Neural crest cell (in vitro differentiated cells): ENCODE measurements around the gene DCDC2C. TPM values are rescaled to one million over a fixed set of nuclear protein-coding genes. Genes with fewer than 3 reads are reported as not detected.
A peak's percentile ranks its signal among the peaks of the same experiment; 100 is the strongest.

ENCODE experiments used
- DNase-seq: peaks from one replicate; pipeline ENCODE4 v3.0.0; 2021; ENCODE audit warnings: low read depth, mixed read lengths, low spot score
- H3K27ac Mint-ChIP-seq: one replicate; pipeline ENCODE4 v1.8.0; 2021; ENCODE audit warnings: mild to moderate bottlenecking, mixed read lengths; ENCODE audit not compliant: unreplicated experiment
- H3K27me3 Mint-ChIP-seq: 2 replicates; pipeline ENCODE4 v1.8.0; 2021; ENCODE audit warnings: low read depth, mild to moderate bottlenecking, mixed read lengths
- H3K36me3 Mint-ChIP-seq: 2 replicates; pipeline ENCODE4 v1.8.0; 2021; ENCODE audit warnings: low read depth, mild to moderate bottlenecking, mixed read lengths
- H3K4me1 Mint-ChIP-seq: 2 replicates; pipeline ENCODE4 v1.8.0; 2021; ENCODE audit warnings: mixed read lengths
- H3K4me3 Mint-ChIP-seq: one replicate; pipeline ENCODE4 v1.8.0; 2021; ENCODE audit warnings: mild to moderate bottlenecking, mixed read lengths
- H3K9me3 Mint-ChIP-seq: 2 replicates; pipeline ENCODE4 v1.8.0; 2021; ENCODE audit warnings: mixed read lengths
- total RNA-seq: library from RNA; stranded (reverse); gene quantifications from 2 replicates; pipeline ENCODE4 v1.2.1, GENCODE V29; 2021
- TF ChIP-seq, protein P1 (sequence below): fragments of 200-600 bp; sonication (generic); conservative IDR thresholded peaks from 2 replicates; pipeline ENCODE4 v1.5.0; 2021; ENCODE audit warnings: antibody characterized with exemption, mild to moderate bottlenecking

Gene DCDC2C
- total RNA-seq, 1 donor from 2014 or later, result not detected

DNA sequence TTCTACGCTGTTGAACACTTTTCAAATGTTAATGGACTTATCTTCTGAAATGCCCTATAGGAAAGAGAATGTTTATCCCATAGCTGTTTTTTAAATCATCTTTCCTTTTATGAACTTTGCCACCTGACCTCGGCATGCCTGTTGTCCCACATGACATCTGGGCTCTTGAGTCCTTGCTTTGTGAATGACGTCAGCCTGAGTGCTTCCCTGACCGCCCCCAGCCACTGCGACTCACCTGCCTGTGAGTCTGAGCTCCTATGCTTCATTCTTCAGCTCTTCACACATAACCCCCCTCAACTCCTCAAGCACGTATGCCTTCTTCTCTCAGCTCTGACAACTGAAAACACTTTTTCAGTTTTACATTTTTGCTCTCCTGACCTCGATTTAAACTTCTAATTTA lies 166.8 kb downstream of the DCDC2C start:
- Mint-ChIP-seq H3K4me1 (peaks cover 8% of the 10 kb centered on the region), H3K27ac (no peak overlapping the region), H3K36me3 (no peaks in the 10 kb centered on the region), H3K9me3 (no peaks in the 10 kb centered on the region), H3K4me3 (no peak overlapping the region), H3K27me3 (no peaks in the 10 kb centered on the region)
- TF ChIP-seq, protein P1, sequence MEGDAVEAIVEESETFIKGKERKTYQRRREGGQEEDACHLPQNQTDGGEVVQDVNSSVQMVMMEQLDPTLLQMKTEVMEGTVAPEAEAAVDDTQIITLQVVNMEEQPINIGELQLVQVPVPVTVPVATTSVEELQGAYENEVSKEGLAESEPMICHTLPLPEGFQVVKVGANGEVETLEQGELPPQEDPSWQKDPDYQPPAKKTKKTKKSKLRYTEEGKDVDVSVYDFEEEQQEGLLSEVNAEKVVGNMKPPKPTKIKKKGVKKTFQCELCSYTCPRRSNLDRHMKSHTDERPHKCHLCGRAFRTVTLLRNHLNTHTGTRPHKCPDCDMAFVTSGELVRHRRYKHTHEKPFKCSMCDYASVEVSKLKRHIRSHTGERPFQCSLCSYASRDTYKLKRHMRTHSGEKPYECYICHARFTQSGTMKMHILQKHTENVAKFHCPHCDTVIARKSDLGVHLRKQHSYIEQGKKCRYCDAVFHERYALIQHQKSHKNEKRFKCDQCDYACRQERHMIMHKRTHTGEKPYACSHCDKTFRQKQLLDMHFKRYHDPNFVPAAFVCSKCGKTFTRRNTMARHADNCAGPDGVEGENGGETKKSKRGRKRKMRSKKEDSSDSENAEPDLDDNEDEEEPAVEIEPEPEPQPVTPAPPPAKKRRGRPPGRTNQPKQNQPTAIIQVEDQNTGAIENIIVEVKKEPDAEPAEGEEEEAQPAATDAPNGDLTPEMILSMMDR, result no peak
- no peak for DNase-seq

GRCh38 chr2:3871002-3871401 lies 167.6 kb downstream of the DCDC2C start:
- no peaks in the 10 kb centered on the region for H3K9me3 Mint-ChIP-seq
- H3K27ac Mint-ChIP-seq, result peak overlapping the region; percentile 57
- H3K4me1 Mint-ChIP-seq, result peaks cover 8% of the 10 kb centered on the region
- no peaks in the 10 kb centered on the region for H3K27me3 Mint-ChIP-seq
- TF ChIP-seq, protein P1, result no peak
- DNase-seq, result no peak
- no peaks in the 10 kb centered on the region for H3K36me3 Mint-ChIP-seq
- H3K4me3 Mint-ChIP-seq, result no peak overlapping the region

DNA sequence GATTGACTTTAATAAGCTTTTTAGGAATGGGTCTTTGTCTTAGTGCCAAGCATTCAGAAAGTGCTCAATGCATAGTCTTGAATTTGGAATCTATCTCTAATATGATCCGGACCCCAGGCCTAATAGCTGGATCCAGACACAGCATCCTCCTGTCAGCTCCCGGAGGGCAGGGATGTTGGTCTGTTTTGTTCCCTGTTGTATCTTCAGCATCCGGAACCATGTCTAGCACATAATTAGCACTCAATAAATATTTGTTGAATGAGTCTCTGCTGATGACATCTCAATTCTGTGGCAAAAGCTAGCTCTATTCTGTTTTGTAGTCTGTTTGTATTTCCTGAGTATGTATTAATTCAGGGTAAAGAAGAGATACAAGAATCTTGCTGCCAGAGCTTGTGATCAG lies 169.1 kb downstream of the DCDC2C start:
- Mint-ChIP-seq H3K9me3 (no peaks in the 10 kb centered on the region), H3K27ac (no peak overlapping the region), H3K4me1 (peaks cover 8% of the 10 kb centered on the region), H3K4me3 (no peak overlapping the region), H3K27me3 (no peaks in the 10 kb centered on the region), H3K36me3 (no peaks in the 10 kb centered on the region)
- TF ChIP-seq, protein P1, result no peak
- DNase-seq, result no peak

DNA sequence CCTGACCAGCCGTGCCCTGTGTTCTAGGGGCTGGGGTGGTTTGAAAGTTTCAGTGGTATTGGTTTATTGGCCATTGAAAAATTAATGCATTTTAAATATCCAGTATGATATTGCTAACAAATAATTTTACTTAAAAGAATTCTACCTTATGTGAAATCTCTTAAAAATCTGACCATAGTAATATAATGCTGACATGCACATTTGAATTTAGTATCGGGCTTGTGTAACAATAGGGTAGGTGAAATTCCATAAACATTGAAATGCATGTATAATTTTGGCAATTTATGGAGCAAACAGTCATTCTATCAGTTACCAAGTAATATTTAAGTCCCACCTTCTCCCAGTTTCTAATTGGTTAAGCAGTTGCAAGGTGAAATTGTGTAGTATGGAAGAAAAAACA lies 170.5 kb downstream of the DCDC2C start:
- TF ChIP-seq, protein P1, result no peak
- Mint-ChIP-seq H3K4me3 (no peak overlapping the region), H3K27me3 (no peaks in the 10 kb centered on the region), H3K9me3 (no peaks in the 10 kb centered on the region), H3K4me1 (peaks cover 8% of the 10 kb centered on the region), H3K36me3 (no peaks in the 10 kb centered on the region), H3K27ac (no peak overlapping the region)
- DNase-seq, result no peak

- H3K9me3 Mint-ChIP-seq, result no peaks in the 10 kb centered on the region
- H3K27ac Mint-ChIP-seq, result no peak overlapping the region
- no peak overlapping the region for H3K4me3 Mint-ChIP-seq
- peaks cover 11% of the 10 kb centered on the region for H3K4me1 Mint-ChIP-seq
- no peaks in the 10 kb centered on the region for H3K36me3 Mint-ChIP-seq
- TF ChIP-seq, protein P1, result no peak
- DNase-seq, result no peak
- no peaks in the 10 kb centered on the region for H3K27me3 Mint-ChIP-seq
These were observed 172.8 kb downstream of the DCDC2C start for GRCh38 chr2:3876221-3876620.

DNA sequence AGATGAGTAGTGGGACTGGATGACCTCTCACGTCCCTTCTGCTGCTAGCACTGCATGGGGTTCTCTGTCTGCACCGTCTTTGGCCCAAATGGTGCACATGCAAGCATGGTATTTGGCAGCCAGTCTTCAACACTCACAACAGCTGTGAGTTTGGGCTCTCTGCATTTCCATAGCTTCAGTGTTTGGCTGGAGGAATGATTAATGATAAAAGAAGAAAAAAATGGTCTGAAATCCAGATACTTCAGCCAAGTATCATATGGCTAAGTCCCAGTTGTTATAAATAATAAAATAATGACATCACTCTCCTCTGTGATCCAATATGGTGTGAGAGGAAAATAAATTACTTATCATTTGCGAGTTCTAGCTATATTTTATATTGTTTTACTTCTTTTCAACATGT lies 173.3 kb downstream of the DCDC2C start:
- H3K36me3 Mint-ChIP-seq, result no peaks in the 10 kb centered on the region
- H3K4me1 Mint-ChIP-seq, result peaks cover 14% of the 10 kb centered on the region
- no peak overlapping the region for H3K27ac Mint-ChIP-seq
- DNase-seq, result no peak
- TF ChIP-seq, protein P1, result no peak
- H3K27me3 Mint-ChIP-seq, result no peaks in the 10 kb centered on the region
- no peaks in the 10 kb centered on the region for H3K9me3 Mint-ChIP-seq
- H3K4me3 Mint-ChIP-seq, result no peak overlapping the region
